Germinal center (tissue), 1 donor: Measurements from ENCODE around the gene GUCD1.
"Not testable (repeated sequence)": the region's sequence is repeated elsewhere in the genome, so short reads cannot be mapped to it uniquely, and the experiment has no call there.

Experiments
- DNase-seq: peaks from one replicate; pipeline ENCODE4 v3.0.0; 2012; ENCODE audit warnings: mixed read lengths, low spot score

The GUCD1 gene

GRCh38 chr22:24564376-24565058 is 9.6 kb upstream of the GUCD1 start:
- no peak for DNase-seq

DNA sequence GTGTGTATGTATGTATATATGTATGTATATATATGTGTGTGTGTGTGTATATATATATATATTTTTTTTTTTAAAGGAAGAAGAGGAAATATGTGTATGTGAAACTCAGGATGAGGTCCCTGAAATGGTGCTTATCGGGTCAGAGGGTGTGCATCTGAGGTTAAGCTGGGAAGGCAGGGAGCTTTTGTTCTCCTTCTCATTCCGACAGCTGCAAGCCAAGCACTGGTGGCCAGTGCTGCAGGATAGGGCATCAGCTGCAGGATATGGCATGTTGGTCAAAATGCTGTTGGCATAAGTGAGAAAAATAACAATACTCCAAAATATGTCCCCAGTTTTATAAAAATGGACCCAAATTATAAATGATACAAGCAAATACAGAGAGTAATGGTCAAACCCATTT is 8.3 kb upstream of the GUCD1 start:
- DNase-seq, result no peak

- DNase-seq, result no peak
Measured at GRCh38 chr22:24559471-24559870, 4.5 kb upstream of the GUCD1 start.

DNA sequence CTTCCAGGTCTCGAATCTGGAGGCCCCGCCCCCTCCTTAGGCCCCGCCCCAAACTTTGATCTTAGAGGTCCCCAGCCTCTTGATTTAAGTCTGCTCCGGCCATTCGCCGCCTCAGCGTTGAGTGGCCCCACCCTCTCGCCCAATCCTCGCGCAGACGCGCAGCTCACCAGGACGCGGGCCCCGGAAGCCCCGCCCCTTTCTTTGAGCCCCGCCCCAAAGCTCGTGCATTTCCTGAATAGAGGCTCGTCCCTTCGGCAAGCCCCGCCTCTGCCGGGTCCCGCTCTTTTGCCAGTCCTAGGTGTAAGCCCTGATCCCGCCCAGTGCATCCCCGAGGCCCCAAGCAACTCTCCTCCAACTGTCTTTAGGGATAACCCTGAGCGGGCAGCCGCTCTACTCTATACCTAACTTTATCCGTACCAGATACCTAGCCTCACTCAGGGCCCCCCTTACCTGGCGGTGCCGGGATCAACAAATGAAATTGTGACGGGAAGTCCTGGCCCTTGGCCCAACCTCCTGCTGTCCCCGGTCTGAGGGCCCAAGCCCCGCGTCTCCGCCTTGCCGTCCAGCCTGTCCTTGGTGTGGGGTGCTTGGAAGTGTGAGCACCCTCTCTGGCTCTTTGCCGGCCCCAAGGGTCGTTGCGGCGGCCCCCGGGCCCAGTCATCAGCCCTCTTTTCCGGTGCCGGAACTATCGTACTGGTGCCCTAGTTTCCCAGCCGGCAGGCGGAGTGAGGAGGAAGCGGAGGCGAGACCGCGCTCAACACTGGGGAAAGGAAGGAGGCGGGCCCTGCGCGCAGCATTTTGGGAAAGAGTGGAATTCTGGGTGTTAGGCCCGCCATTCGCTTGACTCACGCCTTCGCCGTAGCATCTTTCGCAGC is 464 bp upstream of the GUCD1 start, which contains the start of gene SNRPD3:
Gene SNRPD3 (plus strand): TSS at position 835 of the 875 bp plus-strand sequence. CDS start 1,676 bp downstream, outside the sequence.
- DNase-seq, result peak; percentile 100

- DNase-seq, result no peak
Measured at GRCh38 chr22:24553597-24554312, 1.2 kb downstream of the GUCD1 start.

DNA sequence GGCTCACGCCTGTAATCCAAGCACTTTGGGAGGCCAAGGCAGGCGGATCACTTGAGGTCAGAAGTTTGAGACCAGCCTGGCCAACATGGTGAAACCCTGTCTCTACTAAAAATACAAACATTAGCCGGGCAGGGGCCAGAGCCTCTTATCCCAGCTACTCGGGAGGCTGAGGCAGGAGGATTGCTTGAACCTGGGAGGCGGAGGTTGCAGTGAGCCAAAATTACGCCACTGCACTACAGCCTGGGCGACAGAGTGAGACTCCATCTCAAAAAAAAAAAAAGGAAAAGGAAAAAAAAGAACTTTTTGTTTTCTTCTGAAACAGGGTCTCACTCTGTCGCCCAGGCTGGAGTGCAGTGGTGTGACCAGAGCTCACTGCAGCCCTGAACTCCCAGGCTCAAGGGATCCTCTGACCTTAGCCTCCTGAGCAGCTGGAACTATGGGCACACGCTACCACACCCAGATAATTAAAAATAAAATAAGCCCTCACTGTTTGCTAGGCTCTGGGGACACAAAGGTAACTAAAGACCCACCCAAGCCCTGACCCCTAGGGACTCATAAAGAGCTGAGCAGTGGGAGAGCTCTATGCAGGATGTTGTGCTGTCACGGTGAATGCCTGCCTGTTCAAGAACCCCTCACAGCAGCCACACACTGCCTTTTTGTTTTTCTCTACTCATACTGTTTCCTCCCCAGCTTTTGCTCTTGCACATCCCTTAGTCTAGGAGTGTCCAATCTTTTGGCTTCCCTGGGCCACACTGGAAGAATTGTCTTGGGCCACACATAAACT is 2.2 kb downstream of the GUCD1 start:
- DNase-seq, result peak; percentile 71

- no peak for DNase-seq
Measured at GRCh38 chr22:24550902-24551435, 4.0 kb downstream of the GUCD1 start.

DNA sequence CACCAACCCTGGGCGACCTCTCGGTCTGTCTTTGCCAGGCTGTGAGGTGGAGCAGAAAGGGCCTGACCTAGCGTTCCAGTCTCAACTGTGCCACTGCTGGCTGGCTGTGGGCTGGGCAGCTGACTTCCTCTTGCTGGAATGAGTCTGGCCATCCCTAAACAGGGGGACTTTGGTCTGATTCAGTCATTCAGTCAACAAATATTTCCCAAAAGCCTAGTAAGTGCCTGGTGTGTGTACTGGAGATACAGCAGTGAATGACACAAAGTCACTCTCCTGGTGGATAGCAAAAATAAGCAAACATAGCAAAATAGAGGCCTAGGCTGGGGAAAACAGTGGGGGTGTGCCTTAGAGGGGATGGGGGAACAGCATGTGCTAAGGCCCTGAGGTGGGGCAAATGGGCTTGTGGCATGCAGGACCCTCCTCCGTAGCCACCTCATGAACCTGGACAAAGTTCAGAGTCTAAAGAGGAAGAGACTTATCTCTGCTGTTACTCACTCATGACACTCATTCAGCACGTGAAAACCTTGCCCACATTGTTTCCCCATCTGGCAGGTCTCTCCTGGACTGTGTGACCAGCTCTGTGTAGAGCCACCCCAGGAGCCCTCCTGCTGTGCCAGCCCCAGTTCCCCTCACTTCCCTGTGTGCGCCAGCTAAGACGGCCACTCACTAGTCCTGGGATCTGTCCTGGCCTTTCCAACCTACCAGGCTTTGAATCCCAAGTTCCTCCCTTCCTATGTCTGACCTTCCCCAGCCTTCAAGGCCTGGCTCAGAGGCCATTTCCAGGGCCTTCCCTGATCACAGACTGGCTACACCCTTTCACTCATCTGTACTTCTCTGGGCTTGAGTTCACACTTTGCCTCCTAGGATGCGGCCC is 4.7 kb downstream of the GUCD1 start:
- DNase-seq, result no peak

GRCh38 chr22:24548812-24549211 is 6.1 kb downstream of the GUCD1 start:
- no peak for DNase-seq

DNA sequence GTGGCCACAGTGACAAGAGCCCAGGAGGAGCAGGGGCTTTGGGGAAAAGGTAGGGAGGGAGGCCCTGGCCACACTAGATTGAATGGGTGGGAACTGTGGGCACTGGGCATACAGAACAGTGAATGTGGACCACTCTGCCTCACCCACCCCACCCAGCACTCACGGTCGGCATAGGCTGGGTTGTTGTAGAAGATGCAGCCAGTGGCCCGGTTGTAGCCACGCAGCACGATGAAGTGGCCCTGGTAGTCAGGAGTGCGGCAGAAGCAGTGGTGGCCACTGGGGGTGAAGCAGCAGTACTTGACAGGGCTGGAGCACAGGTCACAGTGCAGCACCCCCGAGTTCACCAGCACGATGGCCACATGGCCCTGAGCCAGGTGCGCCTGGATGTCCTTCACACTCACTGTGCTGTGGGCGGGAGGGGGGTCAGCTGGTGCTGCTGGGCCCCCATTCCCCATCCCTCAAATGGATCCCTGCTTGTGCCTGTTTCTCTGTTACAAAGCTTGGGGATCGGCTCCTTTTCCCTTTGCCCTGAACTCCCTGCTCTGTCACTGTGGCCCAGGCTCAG is 11.2 kb downstream of the GUCD1 start:
- no peak for DNase-seq

DNA sequence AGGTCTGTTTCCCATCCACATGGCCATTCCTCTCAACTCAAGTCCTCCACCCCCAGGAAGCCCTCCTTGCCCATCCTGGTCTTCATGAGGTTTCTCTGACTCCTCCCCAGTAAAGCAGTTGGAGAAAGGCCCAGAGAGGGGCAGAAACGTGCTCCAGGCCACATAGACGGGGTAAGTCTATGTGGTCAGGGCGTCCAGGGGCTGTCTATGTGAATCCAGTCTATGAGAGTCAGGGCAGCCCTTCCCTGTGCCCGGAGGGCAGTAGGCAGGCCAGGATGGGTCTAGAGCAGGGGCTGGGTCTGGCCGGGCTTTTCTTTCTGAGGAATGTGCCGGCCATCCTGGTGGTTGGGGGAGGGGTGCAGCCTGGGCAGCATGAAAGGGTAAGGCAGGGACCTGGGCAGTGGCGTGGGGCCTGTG is 11.7 kb downstream of the GUCD1 start:
- DNase-seq, result no peak

DNA sequence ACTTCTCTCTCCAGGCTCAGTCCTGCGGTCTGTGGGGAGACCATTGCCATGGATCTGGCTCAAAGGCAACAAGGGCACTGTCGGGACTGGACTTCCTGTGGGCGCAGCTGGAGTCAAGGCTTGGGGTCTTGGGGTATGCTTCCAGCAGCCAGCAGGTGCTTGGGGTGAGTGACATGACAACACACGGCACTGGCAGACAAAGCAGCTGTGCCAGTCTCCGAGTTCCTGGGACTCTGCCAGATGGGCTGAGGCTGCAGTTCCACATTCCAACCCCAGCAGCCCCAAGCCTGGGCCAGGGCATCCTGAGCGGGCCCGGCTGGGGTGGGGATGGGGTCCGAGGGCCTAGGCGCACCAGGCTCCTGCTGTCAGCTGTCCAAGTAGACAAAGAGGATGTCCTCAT is 12.3 kb downstream of the GUCD1 start:
- no peak for DNase-seq

- no peak for DNase-seq
Measured at GRCh38 chr22:24541681-24542515, 13.0 kb downstream of the GUCD1 start.

- DNase-seq, result no peak
Measured at GRCh38 chr22:24540470-24540869, 14.5 kb downstream of the GUCD1 start.

DNA sequence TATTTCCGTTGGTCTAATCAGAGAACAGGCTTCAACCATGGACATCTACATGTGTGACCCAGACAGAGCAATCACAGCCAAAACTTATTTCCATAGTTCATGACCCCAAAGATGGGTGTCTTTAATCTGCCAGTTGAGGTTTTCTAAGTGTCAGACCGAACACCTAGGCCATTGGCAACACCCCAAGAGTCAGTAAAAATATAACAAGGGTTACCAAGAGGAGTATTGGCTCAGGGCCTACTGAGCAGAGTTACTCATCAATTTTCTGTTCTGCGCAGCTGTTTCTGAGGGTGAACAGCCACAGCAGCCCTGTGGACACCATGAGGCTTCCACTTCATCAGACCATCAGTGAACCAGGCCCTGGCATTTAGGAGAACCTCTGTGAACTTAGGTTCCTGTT is 18.8 kb downstream of the GUCD1 start:
- no peak for DNase-seq

DNA sequence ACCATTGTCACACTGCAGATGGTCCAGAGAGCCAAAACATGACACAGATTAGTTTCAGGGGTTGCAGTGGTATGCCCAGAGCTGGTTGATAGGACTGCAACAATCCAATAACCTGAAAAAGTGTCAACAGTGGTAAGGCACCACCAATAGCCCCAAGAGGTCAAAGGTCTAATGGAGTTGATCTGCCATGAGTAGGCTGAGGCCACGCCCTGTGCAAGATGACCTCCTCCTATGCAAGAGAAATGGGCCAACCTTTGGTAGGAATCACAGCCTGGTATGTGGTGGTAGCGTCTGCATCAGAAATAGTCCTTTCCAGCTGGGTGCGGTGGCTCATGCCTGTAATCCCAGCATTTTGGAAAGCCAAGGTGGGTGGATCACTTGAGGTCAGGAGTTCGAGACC is 19.6 kb downstream of the GUCD1 start:
- no peak for DNase-seq

DNA sequence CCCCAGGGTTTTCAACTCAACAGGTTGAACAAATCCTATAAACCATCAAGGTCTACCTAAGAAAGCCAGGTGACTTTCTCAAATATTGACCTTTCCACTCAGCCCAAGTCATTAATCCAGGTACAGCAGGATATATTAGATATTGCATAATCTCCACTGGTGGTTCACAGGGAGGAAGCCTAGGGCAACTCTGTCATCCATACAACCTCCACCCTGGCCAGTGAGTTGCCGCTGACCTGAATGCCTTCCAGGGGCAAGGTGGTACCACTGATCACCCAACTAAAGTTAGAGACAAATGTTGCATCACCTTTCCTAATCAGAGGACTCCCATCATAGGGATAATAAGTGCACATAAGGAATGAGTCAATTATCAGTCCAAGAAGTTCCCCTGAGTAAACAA is 22.9 kb downstream of the GUCD1 start:
- DNase-seq, result no peak

GRCh38 chr22:24530968-24531367 is 24.0 kb downstream of the GUCD1 start:
- not testable (repeated sequence) for DNase-seq

- DNase-seq, result no peak
Measured at GRCh38 chr22:24529898-24530297, 25.0 kb downstream of the GUCD1 start.
